ENCODE measurements around the gene CHSY1.

Gene CHSY1

GRCh38 chr15:101225658-101226057 is 26.2 kb downstream of the CHSY1 start:
- no peak for TF ChIP-seq CTCF (IDR thresholded peaks at IDR 0.05)
- Histone ChIP-seq H3K4me3 (ENCODE audit: low read depth in 1 of 2, low read length in 1 of 2) (no peak overlapping the region), H3K27ac (peak overlapping the region; percentile 46)

GRCh38 chr15:101221902-101222301 is 29.9 kb downstream of the CHSY1 start:
- Histone ChIP-seq H3K27ac (peak overlapping the region; percentile 63), H3K4me3 (ENCODE audit: low read depth in 1 of 2, low read length in 1 of 2) (no peak overlapping the region), H3K4me1 (ENCODE audit: control insufficient read depth in 1 of 2, insufficient read depth in 1 of 2, low read depth in 1 of 2, low read length in 1 of 2) (peaks cover 11 to 63% of the 10 kb centered on the region in 2 experiments), H3K9me3 (no peaks in the 10 kb centered on the region), H3K36me3 (peaks cover 8% of the 10 kb centered on the region), H3K27me3 (no peaks in the 10 kb centered on the region)
- no peak for TF ChIP-seq CTCF (IDR thresholded peaks at IDR 0.05)

More at GRCh38 chr15:101225658-101226057, 26.2 kb downstream of the CHSY1 start:
- no peaks in the 10 kb centered on the region for H3K27me3 ChIP-seq
- H3K4me1 ChIP-seq (ENCODE audit: control insufficient read depth in 1 of 2, insufficient read depth in 1 of 2, low read depth in 1 of 2, low read length in 1 of 2): peaks cover 11 to 52% of the 10 kb centered on the region in 2 experiments
- H3K9me3 ChIP-seq: no peaks in the 10 kb centered on the region
- H3K36me3 ChIP-seq: peaks cover 8% of the 10 kb centered on the region

- H3K4me3 ChIP-seq (ENCODE audit: low read depth in 1 of 2, low read length in 1 of 2): no peak overlapping the region
- H3K36me3 ChIP-seq: peaks cover 8% of the 10 kb centered on the region
- no peaks in the 10 kb centered on the region for H3K27me3 ChIP-seq
- H3K27ac ChIP-seq: peak overlapping the region; percentile 63
- H3K9me3 ChIP-seq: no peaks in the 10 kb centered on the region
- no peak for TF ChIP-seq CTCF (IDR thresholded peaks at IDR 0.05)
- peaks cover 12 to 53% of the 10 kb centered on the region in 2 experiments for H3K4me1 ChIP-seq (ENCODE audit: control insufficient read depth in 1 of 2, insufficient read depth in 1 of 2, low read depth in 1 of 2, low read length in 1 of 2)
Observed at GRCh38 chr15:101220060-101220459, 31.8 kb downstream of the CHSY1 start.

- peak overlapping the region; percentile 63 for H3K27ac ChIP-seq
- H3K27me3 ChIP-seq: no peaks in the 10 kb centered on the region
- H3K9me3 ChIP-seq: no peaks in the 10 kb centered on the region
- peaks cover 2% of the 10 kb centered on the region for H3K36me3 ChIP-seq
- H3K4me3 ChIP-seq (ENCODE audit: low read depth in 1 of 2, low read length in 1 of 2): no peak overlapping the region
- peaks cover 10 to 51% of the 10 kb centered on the region in 2 experiments for H3K4me1 ChIP-seq (ENCODE audit: control insufficient read depth in 1 of 2, insufficient read depth in 1 of 2, low read depth in 1 of 2, low read length in 1 of 2)
- no peak for TF ChIP-seq CTCF (IDR thresholded peaks at IDR 0.05)
Observed at GRCh38 chr15:101219441-101219840, 32.4 kb downstream of the CHSY1 start.

GRCh38 chr15:101217446-101217845 is 34.4 kb downstream of the CHSY1 start:
- Histone ChIP-seq H3K27me3 (no peaks in the 10 kb centered on the region), H3K27ac (peak overlapping the region; percentile 49), H3K4me1 (ENCODE audit: control insufficient read depth in 1 of 2, insufficient read depth in 1 of 2, low read depth in 1 of 2, low read length in 1 of 2) (peaks cover 26 to 60% of the 10 kb centered on the region in 2 experiments), H3K4me3 (ENCODE audit: low read depth in 1 of 2, low read length in 1 of 2) (no peak overlapping the region), H3K36me3 (peaks cover 7% of the 10 kb centered on the region), H3K9me3 (no peaks in the 10 kb centered on the region)
- TF ChIP-seq CTCF (IDR thresholded peaks at IDR 0.05): no peak

- no peak overlapping the region for H3K4me3 ChIP-seq (ENCODE audit: low read depth in 1 of 2, low read length in 1 of 2)
- TF ChIP-seq CTCF (IDR thresholded peaks at IDR 0.05): no peak
- H3K36me3 ChIP-seq: peaks cover 7% of the 10 kb centered on the region
- H3K9me3 ChIP-seq: no peaks in the 10 kb centered on the region
- peak overlapping the region; percentile 49 for H3K27ac ChIP-seq
- H3K4me1 ChIP-seq (ENCODE audit: control insufficient read depth in 1 of 2, insufficient read depth in 1 of 2, low read depth in 1 of 2, low read length in 1 of 2): peaks cover 37 to 65% of the 10 kb centered on the region in 2 experiments
- H3K27me3 ChIP-seq: no peaks in the 10 kb centered on the region
Observed at GRCh38 chr15:101216100-101216499, 35.7 kb downstream of the CHSY1 start.

Measured in neutrophil (primary cell).